ENCODE data around the gene PP2D1. TPM values are rescaled to one million over a fixed set of nuclear protein-coding genes. Genes with fewer than 3 reads are reported as not detected.

The PP2D1 gene
- total RNA-seq, 1 experiment from 2014 or later, result not detected

GRCh38 chr3:20039466-20039764, 27.4 kb upstream of the PP2D1 start:
- Histone ChIP-seq H4K20me1 (ENCODE audit: insufficient read depth) (no peaks in the 10 kb centered on the region), H3K9me2 (ENCODE audit: insufficient read depth) (no peaks in the 10 kb centered on the region), H3K4me3 (replicated peaks in 1 of 2; ENCODE audit: low read depth in 1 of 2, low read length in 2 of 2) (peak overlapping the region; percentile 54 to 64), H3K79me2 (ENCODE audit: insufficient read depth, low read length) (no peaks in the 10 kb centered on the region), H3K27ac (ENCODE audit: low read depth, low read length) (no peak overlapping the region), H2AFZ (ENCODE audit: low read depth, low read length, poor library complexity, severe bottlenecking) (peak overlapping the region; percentile 96), H3K9ac (ENCODE audit: low read length) (0 out of 2 replicates have a peak overlapping the region, but pooled peaks have one; percentile 28), H3K36me3 (ENCODE audit: control insufficient read depth in 1 of 2, insufficient read depth in 2 of 2, low read length in 2 of 2) (no peaks in the 10 kb centered on the region), H3K4me1 (ENCODE audit: control insufficient read depth in 1 of 2, insufficient read depth in 2 of 2, low read length in 2 of 2) (peaks cover 8 to 20% of the 10 kb centered on the region in 2 experiments; a peak in 3 of 4 replicates), H3K9me3 (ENCODE audit: control insufficient read depth in 1 of 2, insufficient read depth in 1 of 2, low read depth in 1 of 2, low read length in 2 of 2) (no peaks in the 10 kb centered on the region), H3K27me3 (ENCODE audit: insufficient read depth, low read length) (no peaks in the 10 kb centered on the region), H3K4me2 (ENCODE audit: low read length) (peak overlapping the region; percentile 84)
- DNase-seq (ENCODE audit: low read depth, low spot score) (no peak), ATAC-seq (no peak)
- POLR2A ChIA-PET, result interaction anchor here (1.3 kb wide), 1 partner anchor 95 kb away, joined by 3 read pairs; no protein-coding TSS in a partner anchor
- no TSS peak for BruUV-seq (replicated peaks)
- RAD21 ChIA-PET (ENCODE audit: low non-redundant PET in 1 of 2, low total read pairs in 2 of 2, uncharacterized antibody in 2 of 2, unreplicated experiment in 2 of 2), result no interaction called here
- intact Hi-C loops (cut with micrococcal nuclease), result no loop called here
- CTCF ChIA-PET, result no interaction called here
- TF ChIP-seq, protein P1, sequence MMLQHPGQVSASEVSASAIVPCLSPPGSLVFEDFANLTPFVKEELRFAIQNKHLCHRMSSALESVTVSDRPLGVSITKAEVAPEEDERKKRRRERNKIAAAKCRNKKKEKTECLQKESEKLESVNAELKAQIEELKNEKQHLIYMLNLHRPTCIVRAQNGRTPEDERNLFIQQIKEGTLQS (IDR thresholded peaks at IDR 0.05), result no peak
- TF ChIP-seq SP1 (IDR thresholded peaks at IDR 0.05; ENCODE audit: low read depth) (no peak), SIN3A (IDR thresholded peaks at IDR 0.05; ENCODE audit: low read depth) (no peak), CEBPB (IDR thresholded peaks at IDR 0.05; ENCODE audit: low read depth) (no peak), EGR1 (IDR thresholded peaks at IDR 0.05; ENCODE audit: low read depth) (no peak), RAD21 (IDR thresholded peaks at IDR 0.05; ENCODE audit: low read depth) (no peak), POLR2AphosphoS5 (IDR thresholded peaks at IDR 0.05; ENCODE audit: low read depth, low read length) (no peak), ZNF274 (IDR thresholded peaks at IDR 0.05; ENCODE audit: low read depth, low read length) (no peak), ELF1 (IDR thresholded peaks at IDR 0.05; ENCODE audit: borderline replicate concordance, low read depth) (no peak), MAX (IDR thresholded peaks at IDR 0.05) (no peak), SRF (IDR thresholded peaks at IDR 0.05; ENCODE audit: low read depth) (no peak), JUND (IDR thresholded peaks at IDR 0.05) (no peak), ZFX (IDR thresholded peaks at IDR 0.05) (no peak), REST (IDR thresholded peaks at IDR 0.05; ENCODE audit: low read depth) (no peak), CBX3 (IDR thresholded peaks at IDR 0.05; ENCODE audit: low read depth) (no peak), FOSL1 (IDR thresholded peaks at IDR 0.05; ENCODE audit: low read depth) (no peak)
- TF ChIP-seq, protein P2, sequence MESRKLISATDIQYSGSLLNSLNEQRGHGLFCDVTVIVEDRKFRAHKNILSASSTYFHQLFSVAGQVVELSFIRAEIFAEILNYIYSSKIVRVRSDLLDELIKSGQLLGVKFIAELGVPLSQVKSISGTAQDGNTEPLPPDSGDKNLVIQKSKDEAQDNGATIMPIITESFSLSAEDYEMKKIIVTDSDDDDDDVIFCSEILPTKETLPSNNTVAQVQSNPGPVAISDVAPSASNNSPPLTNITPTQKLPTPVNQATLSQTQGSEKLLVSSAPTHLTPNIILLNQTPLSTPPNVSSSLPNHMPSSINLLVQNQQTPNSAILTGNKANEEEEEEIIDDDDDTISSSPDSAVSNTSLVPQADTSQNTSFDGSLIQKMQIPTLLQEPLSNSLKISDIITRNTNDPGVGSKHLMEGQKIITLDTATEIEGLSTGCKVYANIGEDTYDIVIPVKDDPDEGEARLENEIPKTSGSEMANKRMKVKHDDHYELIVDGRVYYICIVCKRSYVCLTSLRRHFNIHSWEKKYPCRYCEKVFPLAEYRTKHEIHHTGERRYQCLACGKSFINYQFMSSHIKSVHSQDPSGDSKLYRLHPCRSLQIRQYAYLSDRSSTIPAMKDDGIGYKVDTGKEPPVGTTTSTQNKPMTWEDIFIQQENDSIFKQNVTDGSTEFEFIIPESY (IDR thresholded peaks at IDR 0.05; ENCODE audit: extremely low read depth, insufficient replicate concordance, low read length), result no peak
- TF ChIP-seq, protein P3, sequence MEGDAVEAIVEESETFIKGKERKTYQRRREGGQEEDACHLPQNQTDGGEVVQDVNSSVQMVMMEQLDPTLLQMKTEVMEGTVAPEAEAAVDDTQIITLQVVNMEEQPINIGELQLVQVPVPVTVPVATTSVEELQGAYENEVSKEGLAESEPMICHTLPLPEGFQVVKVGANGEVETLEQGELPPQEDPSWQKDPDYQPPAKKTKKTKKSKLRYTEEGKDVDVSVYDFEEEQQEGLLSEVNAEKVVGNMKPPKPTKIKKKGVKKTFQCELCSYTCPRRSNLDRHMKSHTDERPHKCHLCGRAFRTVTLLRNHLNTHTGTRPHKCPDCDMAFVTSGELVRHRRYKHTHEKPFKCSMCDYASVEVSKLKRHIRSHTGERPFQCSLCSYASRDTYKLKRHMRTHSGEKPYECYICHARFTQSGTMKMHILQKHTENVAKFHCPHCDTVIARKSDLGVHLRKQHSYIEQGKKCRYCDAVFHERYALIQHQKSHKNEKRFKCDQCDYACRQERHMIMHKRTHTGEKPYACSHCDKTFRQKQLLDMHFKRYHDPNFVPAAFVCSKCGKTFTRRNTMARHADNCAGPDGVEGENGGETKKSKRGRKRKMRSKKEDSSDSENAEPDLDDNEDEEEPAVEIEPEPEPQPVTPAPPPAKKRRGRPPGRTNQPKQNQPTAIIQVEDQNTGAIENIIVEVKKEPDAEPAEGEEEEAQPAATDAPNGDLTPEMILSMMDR (IDR thresholded peaks at IDR 0.05 in 2 of 3, conservative IDR thresholded peaks at IDR 0.05 in 1 of 3; ENCODE audit: borderline replicate concordance in 1 of 3, insufficient read depth in 1 of 3, low read depth in 2 of 3, low read length in 2 of 3), result no peak
